Pancreas (tissue), 10 donors: ENCODE measurements around the gene ESRRA. TPM values are rescaled to one million over a fixed set of nuclear protein-coding genes. Genes with fewer than 3 reads are reported as not detected.

ENCODE experiments used
- ATAC-seq, 4 donors: fragments of 200-7000 bp; cut with Tn5 transposase; one replicate each; pipeline versions ENCODE4 v1.8.0 to v1.9.1; 2020; ENCODE audit warnings: mild to moderate bottlenecking in 4 of 4, moderate library complexity in 4 of 4
- DNase-seq, 6 donors: peaks; one replicate each; pipeline ENCODE4 v3.0.0-alpha.2; 2020
- FAIRE-seq: peaks from 2 replicates; lab custom pipeline; 2012; peaks lifted over from hg19 to GRCh38; lab: Jason Lieb, UNC
- H3K27ac ChIP-seq, 4 donors: fragments of 200-600 bp; sonication (generic); 1 replicate in 3 of 4; 2 replicates in 1 of 4; pipeline versions ENCODE4 v1.5.0 to v1.8.0; 2020
- H3K27me3 ChIP-seq, 4 donors: fragments of 200-600 bp; one replicate each; pipeline ENCODE4 v1.8.0; 2021
- H3K36me3 ChIP-seq, 3 donors: fragments of 200-600 bp; sonication (generic) in 1 of 3; one replicate each; pipeline versions ENCODE4 v1.5.0 to v1.8.0; 2020 to 2021
- H3K4me1 ChIP-seq, 3 donors: fragments of 200-600 bp; one replicate each; pipeline ENCODE4 v1.8.0; 2021
- H3K4me3 ChIP-seq, 4 donors: fragments of 200-600 bp; sonication (generic) in 2 of 4; one replicate each; pipeline versions ENCODE4 v1.5.0 to v1.8.0; 2020 to 2021
- H3K9me3 ChIP-seq, 4 donors: fragments of 200-600 bp; one replicate each; pipeline ENCODE4 v1.8.0; 2021
- CTCF ChIP-seq, 4 donors: fragments of 200-600 bp; sonication (generic) in 3 of 4; IDR thresholded peaks; one replicate each; pipeline versions ENCODE4 v1.5.0 to v1.8.0; 2021; ENCODE audit warnings: antibody characterized with exemption in 4 of 4
- WGBS, 2 donors: extraction: QIAGEN DNeasy Blood & Tissue Kit; methylation state at CpG; one replicate each; pipeline ENCODE4 v1.1.7; 2013; 5-methylcytosine and 5-hydroxymethylcytosine counted together
- intact Hi-C, 3 donors: fragments of 100-400 bp; cut with DNase I; formaldehyde crosslinking; loops; one replicate each; pipeline versions ENCODE4 v1.11.1 to v1.14.2; 2022
- microRNA-seq, 2 donors: library from miRNA; unstranded; fragments of <30 nt; microRNA quantifications; one replicate each; pipeline versions ENCODE4 to v1.1.0, GENCODE V29; 2019 to 2020
- polyA plus RNA-seq, 2 donors: library from polyadenylated mRNA; stranded (reverse); fragments of 200-250 nt; gene quantifications; one replicate each; pipeline ENCODE4 v1.2.3, GENCODE V29; 2013
- total RNA-seq, 6 donors: library from RNA; stranded (reverse); fragmentation: NEBNext Ultra II Directional in 4 of 6; extraction: Animal tissue kit (Norgen Biotek cat#: 25700) in 4 of 6; gene quantifications; one replicate each; pipeline versions ENCODE4 v1.2.1 to v1.2.4, GENCODE V29; 2021 to 2023
- donor health status: healthy with polysubstance abuse.
- donor health status: DM: no; HTN: no; CAD: no; lungs with moderate emphysema.
- donor health status: DM: no; HTN: no; CAD: no.
- donor health status: control.
- donor health status: control.
- donor health status: Bipolar disorder and iron deficiency.
- donor health status: DM: yes; HTN: yes; CAD: no.
- donor health status: DM: no; HTN: no; CAD: no.
- donor health status: DM: no; HTN: no; CAD: no.
- donor health status: DM: yes; HTN: yes; CAD: no.

Gene ESRRA
- total and polyA plus RNA-seq, 8 donors = 28.0 to 62.3 (median 42.2) TPM

- no peak overlapping the region for H3K27ac ChIP-seq
- FAIRE-seq (no peak), DNase-seq (no peak), ATAC-seq (no peak)
- peaks cover 0 to 21% (median 3%) of the 10 kb centered on the region in 3 donors for H3K36me3 ChIP-seq
- no peaks in the 10 kb centered on the region for H3K27me3 ChIP-seq
- H3K4me3 ChIP-seq = no peak overlapping the region
- no peaks in the 10 kb centered on the region for H3K9me3 ChIP-seq
- no peak for TF ChIP-seq CTCF (IDR thresholded peaks at IDR 0.05)
- peaks cover 8 to 17% (median 10%) of the 10 kb centered on the region in 3 donors for H3K4me1 ChIP-seq
- 95 to 99% methylated on average over 14 to 18 of the region's 18 CpGs for WGBS, 2 donors
- intact Hi-C loops = no loop called here
These were observed 56.3 kb downstream of the ESRRA start for GRCh38 chr11:64361659-64362058.

- H3K9me3 ChIP-seq = no peaks in the 10 kb centered on the region
- intact Hi-C loops = no loop called here
- ATAC-seq = no peak
- H3K36me3 ChIP-seq = peaks cover 0 to 21% (median 3%) of the 10 kb centered on the region in 3 donors
- no peak overlapping the region for H3K27ac ChIP-seq
- DNase-seq = no peak
- no peaks in the 10 kb centered on the region for H3K27me3 ChIP-seq
- no peak overlapping the region for H3K4me3 ChIP-seq
- peaks cover 8 to 17% (median 10%) of the 10 kb centered on the region in 3 donors for H3K4me1 ChIP-seq
- WGBS, 2 donors = 93 to 95% methylated on average over 10 of the region's 10 CpGs
- no peak for TF ChIP-seq CTCF (IDR thresholded peaks at IDR 0.05)
- FAIRE-seq = no peak
These were observed 57.0 kb downstream of the ESRRA start for GRCh38 chr11:64362339-64362738.

- Histone ChIP-seq H3K27ac (no peak overlapping the region), H3K9me3 (no peaks in the 10 kb centered on the region), H3K4me1 (peaks cover 0 to 8% (median 0%) of the 10 kb centered on the region in 3 donors), H3K27me3 (no peaks in the 10 kb centered on the region), H3K4me3 (no peak overlapping the region), H3K36me3 (peaks cover 0 to 24% (median 7%) of the 10 kb centered on the region in 3 donors)
- TF ChIP-seq CTCF (IDR thresholded peaks at IDR 0.05) = no peak
- ATAC-seq (no peak), FAIRE-seq (no peak), DNase-seq (no peak)
- WGBS, 2 donors = 90 to 92% methylated on average over 6 of the region's 6 CpGs
- intact Hi-C loops = no loop called here
These were observed 59.1 kb downstream of the ESRRA start for GRCh38 chr11:64364435-64364834.

- H3K27ac ChIP-seq = no peak overlapping the region
- no peak for TF ChIP-seq CTCF (IDR thresholded peaks at IDR 0.05)
- intact Hi-C loops = no loop called here
- no peak overlapping the region for H3K4me3 ChIP-seq
- H3K9me3 ChIP-seq = no peaks in the 10 kb centered on the region
- H3K36me3 ChIP-seq = peaks cover 0 to 29% (median 7%) of the 10 kb centered on the region in 3 donors
- no peak for FAIRE-seq
- peaks cover 0 to 3% (median 0%) of the 10 kb centered on the region in 3 donors for H3K4me1 ChIP-seq
- ATAC-seq = no peak
- DNase-seq = no peak
- 88 to 95% methylated on average over 4 of the region's 4 CpGs for whole genome bisulfite sequencing, 2 donors
- no peaks in the 10 kb centered on the region for H3K27me3 ChIP-seq
These were observed 59.6 kb downstream of the ESRRA start for GRCh38 chr11:64364911-64365310.

Small RNA genes lying within 50 kb of the gene (microRNA-seq; reads per million reads assigned to microRNA genes)
- 0 to 1.2 reads per million in 2 donors for gene MIR7155

Other genes with a start within 250 kb of the ESRRA start
- gene MACROD1, start 139.4 kb upstream of the ESRRA start, total RNA-seq = 10 to 100 TPM; 26.0 to 37.8 (median 30.3) TPM
- 100 to 1,000 TPM in 1 of 2 donors, 10 to 100 TPM in 1; 85.1 to 126 TPM for gene MACROD1, start 139.4 kb upstream of the ESRRA start, polyA plus RNA-seq
- 10 to 100 TPM; 23.7 to 73.0 (median 39.3) TPM for gene STIP1, start 119.4 kb upstream of the ESRRA start, total RNA-seq
- 10 to 100 TPM; 34.2 to 37.6 TPM for gene STIP1, start 119.4 kb upstream of the ESRRA start, polyA plus RNA-seq
- gene FERMT3, start 98.8 kb upstream of the ESRRA start, total RNA-seq = 10 to 100 TPM in 2 of 6 donors, 1 to 10 TPM in 4; 1.9 to 16.3 (median 6.3) TPM
- 10 to 100 TPM in 1 of 2 donors, 1 to 10 TPM in 1; 9.7 to 12.6 TPM for gene FERMT3, start 98.8 kb upstream of the ESRRA start, polyA plus RNA-seq
- 10 to 100 TPM; 18.6 to 33.1 (median 25.8) TPM for gene TRPT1, start 79.3 kb upstream of the ESRRA start, total RNA-seq
- gene TRPT1, start 79.3 kb upstream of the ESRRA start, polyA plus RNA-seq = 10 to 100 TPM; 74.6 to 78.7 TPM
- gene NUDT22, start 79.2 kb upstream of the ESRRA start, total RNA-seq = 10 to 100 TPM; 32.6 to 46.0 (median 38.4) TPM
- gene NUDT22, start 79.2 kb upstream of the ESRRA start, polyA plus RNA-seq = 100 to 1,000 TPM in 1 of 2 donors, 10 to 100 TPM in 1; 69.7 to 115 TPM
- 10 to 100 TPM; 28.1 to 39.1 (median 33.0) TPM for gene DNAJC4, start 75.0 kb upstream of the ESRRA start, total RNA-seq
- 100 to 1,000 TPM in 1 of 2 donors, 10 to 100 TPM in 1; 92.9 to 125 TPM for gene DNAJC4, start 75.0 kb upstream of the ESRRA start, polyA plus RNA-seq
- gene VEGFB, start 70.9 kb upstream of the ESRRA start, total RNA-seq = 10 to 100 TPM; 54.1 to 87.1 (median 62.2) TPM
- gene VEGFB, start 70.9 kb upstream of the ESRRA start, polyA plus RNA-seq = 100 to 1,000 TPM in 1 of 2 donors, 10 to 100 TPM in 1; 61.2 to 115 TPM
- gene FKBP2, start 64.4 kb upstream of the ESRRA start, total RNA-seq = 10 to 100 TPM; 37.8 to 64.1 (median 45.6) TPM
- 100 to 1,000 TPM; 307 to 344 TPM for gene FKBP2, start 64.4 kb upstream of the ESRRA start, polyA plus RNA-seq
- 100 to 1,000 TPM; 106 to 177 (median 119) TPM for gene PPP1R14B, start 58.6 kb upstream of the ESRRA start, total RNA-seq
- gene PPP1R14B, start 58.6 kb upstream of the ESRRA start, polyA plus RNA-seq = 100 to 1,000 TPM in 1 of 2 donors, 10 to 100 TPM in 1; 81.6 to 180 TPM
- 10 to 100 TPM in 1 of 6 donors, 1 to 10 TPM in 5; 5.7 to 13.1 (median 6.9) TPM for gene PLCB3, start 54.0 kb upstream of the ESRRA start, total RNA-seq
- gene PLCB3, start 54.0 kb upstream of the ESRRA start, polyA plus RNA-seq = 10 to 100 TPM in 1 of 2 donors, 1 to 10 TPM in 1; 6.5 to 11.8 TPM
- gene BAD, start 20.9 kb upstream of the ESRRA start, total RNA-seq = 10 to 100 TPM; 21.5 to 28.2 (median 23.6) TPM
- 10 to 100 TPM; 48.6 to 66.3 TPM for gene BAD, start 20.9 kb upstream of the ESRRA start, polyA plus RNA-seq
- 10 to 100 TPM in 4 of 6 donors, 1 to 10 TPM in 2; 7.1 to 27.9 (median 11.1) TPM for gene GPR137, start 19.7 kb upstream of the ESRRA start, total RNA-seq
- gene GPR137, start 19.7 kb upstream of the ESRRA start, polyA plus RNA-seq = 10 to 100 TPM; 18.5 to 19.3 TPM
- not detected for gene KCNK4, start 14.2 kb upstream of the ESRRA start, total RNA-seq
- gene KCNK4, start 14.2 kb upstream of the ESRRA start, polyA plus RNA-seq = not detected
- under 1 TPM in 1 of 6 donors, not detected in 5; 0.51 TPM for gene CATSPERZ, start 5.2 kb upstream of the ESRRA start, total RNA-seq
- 1 to 10 TPM in 1 of 2 donors, under 1 TPM in 1; 0.27 to 1.5 TPM for gene CATSPERZ, start 5.2 kb upstream of the ESRRA start, polyA plus RNA-seq
- gene TRMT112, start 12.0 kb downstream of the ESRRA start, total RNA-seq = 10 to 100 TPM; 53.3 to 85.0 (median 65.6) TPM
- gene TRMT112, start 12.0 kb downstream of the ESRRA start, polyA plus RNA-seq = 100 to 1,000 TPM; 150 to 157 TPM
- gene PRDX5, start 12.6 kb downstream of the ESRRA start, total RNA-seq = 100 to 1,000 TPM in 1 of 6 donors, 10 to 100 TPM in 5; 59.0 to 102 (median 80.6) TPM
- gene PRDX5, start 12.6 kb downstream of the ESRRA start, polyA plus RNA-seq = 100 to 1,000 TPM; 204 to 245 TPM
- gene CCDC88B, start 34.7 kb downstream of the ESRRA start, total RNA-seq = 10 to 100 TPM in 1 of 6 donors, 1 to 10 TPM in 5; 3.0 to 11.2 (median 4.7) TPM
- 10 to 100 TPM; 31.0 to 50.0 TPM for gene CCDC88B, start 34.7 kb downstream of the ESRRA start, polyA plus RNA-seq
- 10 to 100 TPM in 2 of 6 donors, 1 to 10 TPM in 4; 7.4 to 16.3 (median 9.0) TPM for gene RPS6KA4, start 53.6 kb downstream of the ESRRA start, total RNA-seq
- gene RPS6KA4, start 53.6 kb downstream of the ESRRA start, polyA plus RNA-seq = 10 to 100 TPM; 15.4 to 18.8 TPM